T-helper 17 cell (primary cell): ENCODE measurements around the gene GALK1. TPM values are rescaled to one million over a fixed set of nuclear protein-coding genes. Genes with fewer than 3 reads are reported as not detected.
"Not testable (repeated sequence)": the region's sequence is repeated elsewhere in the genome, so short reads cannot be mapped to it uniquely, and the experiment has no call there.

Experiments used
- ATAC-seq: fragments of 150-1000 bp; cut with Tn5 transposase; 2 replicates; pipeline ENCODE4 v1.10.0; 2021; ENCODE audit warnings: mild to moderate bottlenecking, moderate library complexity
- DNase-seq, 3 donors: peaks; one replicate each; pipeline versions ENCODE4 v3.0.0 to v3.0.0-alpha.2; 2020 to 2021
- H3K9me3 ChIP-seq: one replicate; pipeline ENCODE4 v1.7.0; 2013; ENCODE audit warnings: low read length, mild to moderate bottlenecking; ENCODE audit not compliant: control insufficient read depth, poor library complexity, severe bottlenecking
- H3K27ac Mint-ChIP-seq: one replicate; pipeline ENCODE4 v1.8.0; 2022; ENCODE audit warnings: mild to moderate bottlenecking, moderate library complexity, mixed read lengths
- H3K27me3 Mint-ChIP-seq: one replicate; pipeline ENCODE4 v1.8.0; 2022; ENCODE audit warnings: mixed read lengths
- H3K36me3 Mint-ChIP-seq: one replicate; pipeline ENCODE4 v1.8.0; 2022; ENCODE audit warnings: low read depth, mixed read lengths
- H3K4me1 Mint-ChIP-seq: one replicate; pipeline ENCODE4 v1.8.0; 2022; ENCODE audit warnings: mild to moderate bottlenecking, mixed read lengths
- H3K4me3 Mint-ChIP-seq: one replicate; pipeline ENCODE4 v1.8.0; 2022; ENCODE audit warnings: mild to moderate bottlenecking, moderate library complexity, mixed read lengths
- total RNA-seq, 4 donors: library from RNA in 2 of 4; stranded (reverse) in 2 of 4; gene quantifications; one replicate each; pipeline ENCODE4 v1.2.3 and lab custom pipeline; 2022 to 2026

Gene GALK1
- total RNA-seq, 2 donors from 2014 or later: 9.6 to 9.7 TPM

GRCh38 chr17:75778861-75779249, 13.9 kb upstream of the GALK1 start:
- peak; percentile 12 for ATAC-seq
- H3K9me3 ChIP-seq: no peaks in the 10 kb centered on the region
- H3K4me3 Mint-ChIP-seq: peak overlapping the region; percentile 91
- H3K27me3 Mint-ChIP-seq: no peaks in the 10 kb centered on the region
- peak; percentile 56 to 72 (median 58) for DNase-seq
- peak overlapping the region; percentile 91 for H3K27ac Mint-ChIP-seq
- peaks cover 13% of the 10 kb centered on the region for H3K36me3 Mint-ChIP-seq
- H3K4me1 Mint-ChIP-seq: peaks cover 37% of the 10 kb centered on the region

- not testable (repeated sequence) for ATAC-seq
- peaks cover 37% of the 10 kb centered on the region for H3K4me1 Mint-ChIP-seq
Observed at GRCh38 chr17:75778066-75778860, 13.3 kb upstream of the GALK1 start.

GRCh38 chr17:75777296-75777922, 12.4 kb upstream of the GALK1 start:
- Mint-ChIP-seq H3K4me3 (peak overlapping the region; percentile 91), H3K4me1 (peaks cover 33% of the 10 kb centered on the region), H3K36me3 (peaks cover 13% of the 10 kb centered on the region), H3K27me3 (no peaks in the 10 kb centered on the region), H3K27ac (peak overlapping the region; percentile 91)
- H3K9me3 ChIP-seq: no peaks in the 10 kb centered on the region
- DNase-seq (no peak), ATAC-seq (no peak)

More at GRCh38 chr17:75778066-75778860, 13.3 kb upstream of the GALK1 start:
- peak overlapping the region; percentile 91 for H3K27ac Mint-ChIP-seq
- not testable (repeated sequence) for H3K9me3 ChIP-seq, DNase-seq, H3K27me3 Mint-ChIP-seq
- H3K36me3 Mint-ChIP-seq: peaks cover 13% of the 10 kb centered on the region
- peak overlapping the region; percentile 91 for H3K4me3 Mint-ChIP-seq

- peak overlapping the region; percentile 91 for H3K27ac Mint-ChIP-seq
- DNase-seq (no peak), ATAC-seq (peak; percentile 2)
- peak overlapping the region; percentile 91 for H3K4me3 Mint-ChIP-seq
- H3K4me1 Mint-ChIP-seq: peaks cover 33% of the 10 kb centered on the region
- no peaks in the 10 kb centered on the region for H3K27me3 Mint-ChIP-seq
- H3K36me3 Mint-ChIP-seq: peaks cover 13% of the 10 kb centered on the region
- H3K9me3 ChIP-seq: no peaks in the 10 kb centered on the region
Observed at GRCh38 chr17:75776386-75777295, 11.6 kb upstream of the GALK1 start.

GRCh38 chr17:75774991-75775668, 10.1 kb upstream of the GALK1 start:
- Mint-ChIP-seq H3K4me1 (peaks cover 33% of the 10 kb centered on the region), H3K27me3 (no peaks in the 10 kb centered on the region)

GRCh38 chr17:75774471-75774990, 9.5 kb upstream of the GALK1 start:
- peak overlapping the region; percentile 70 for H3K4me3 Mint-ChIP-seq
- no peaks in the 10 kb centered on the region for H3K9me3 ChIP-seq
- peak; percentile 13 for ATAC-seq
- H3K4me1 Mint-ChIP-seq: peaks cover 28% of the 10 kb centered on the region
- H3K27ac Mint-ChIP-seq: peak overlapping the region; percentile 91
- H3K36me3 Mint-ChIP-seq: peaks cover 11% of the 10 kb centered on the region
- no peak for DNase-seq
- H3K27me3 Mint-ChIP-seq: no peaks in the 10 kb centered on the region

More at GRCh38 chr17:75774991-75775668, 10.1 kb upstream of the GALK1 start:
- no peaks in the 10 kb centered on the region for H3K9me3 ChIP-seq
- Mint-ChIP-seq H3K27ac (peak overlapping the region; percentile 91), H3K4me3 (peak overlapping the region; percentile 91), H3K36me3 (peaks cover 13% of the 10 kb centered on the region)
- ATAC-seq (peak; percentile 0), DNase-seq (no peak)

- ATAC-seq (peak; percentile 5), DNase-seq (no peak)
- Mint-ChIP-seq H3K4me1 (peaks cover 27% of the 10 kb centered on the region), H3K27me3 (no peaks in the 10 kb centered on the region), H3K27ac (peak overlapping the region; percentile 91), H3K4me3 (peak overlapping the region; percentile 70), H3K36me3 (peaks cover 10% of the 10 kb centered on the region)
- H3K9me3 ChIP-seq: no peaks in the 10 kb centered on the region
Observed at GRCh38 chr17:75773808-75774470, 8.9 kb upstream of the GALK1 start.

GRCh38 chr17:75773121-75773807, 8.3 kb upstream of the GALK1 start:
- Mint-ChIP-seq H3K4me3 (peak overlapping the region; percentile 33), H3K27ac (peak overlapping the region; percentile 91), H3K36me3 (peaks cover 5% of the 10 kb centered on the region), H3K4me1 (peaks cover 22% of the 10 kb centered on the region), H3K27me3 (no peaks in the 10 kb centered on the region)
- H3K9me3 ChIP-seq: no peaks in the 10 kb centered on the region
- no peak for ATAC-seq
- no peak for DNase-seq

- Mint-ChIP-seq H3K27me3 (no peaks in the 10 kb centered on the region), H3K4me1 (peaks cover 15% of the 10 kb centered on the region), H3K27ac (no peak overlapping the region), H3K4me3 (peak overlapping the region; percentile 12), H3K36me3 (no peaks in the 10 kb centered on the region)
- DNase-seq (no peak), ATAC-seq (no peak)
- no peaks in the 10 kb centered on the region for H3K9me3 ChIP-seq
Observed at GRCh38 chr17:75771334-75772281, 6.6 kb upstream of the GALK1 start.

- H3K27me3 Mint-ChIP-seq: no peaks in the 10 kb centered on the region
- H3K9me3 ChIP-seq: no peaks in the 10 kb centered on the region
- ATAC-seq: no peak
- H3K4me3 Mint-ChIP-seq: no peak overlapping the region
- H3K4me1 Mint-ChIP-seq: peaks cover 4% of the 10 kb centered on the region
- no peak overlapping the region for H3K27ac Mint-ChIP-seq
- H3K36me3 Mint-ChIP-seq: no peaks in the 10 kb centered on the region
- no peak for DNase-seq
Observed at GRCh38 chr17:75769536-75769935, 4.5 kb upstream of the GALK1 start.

- ATAC-seq: no peak
- Mint-ChIP-seq H3K36me3 (no peaks in the 10 kb centered on the region), H3K4me1 (peaks cover 9% of the 10 kb centered on the region), H3K4me3 (no peak overlapping the region), H3K27me3 (no peaks in the 10 kb centered on the region), H3K27ac (no peak overlapping the region)
- H3K9me3 ChIP-seq: no peaks in the 10 kb centered on the region
- DNase-seq: no peak
Observed at GRCh38 chr17:75767881-75768280, 2.9 kb upstream of the GALK1 start.
